Activated CD4-positive, CD25-positive, alpha-beta regulatory T cell treated with anti-CD3 and anti-CD28 coated beads, Interleukin-2, amount 50 U/mL, for 16 hours (primary cell): ENCODE measurements around the gene GOLGA8N.
"Not testable (repeated sequence)": the region's sequence is repeated elsewhere in the genome, so short reads cannot be mapped to it uniquely, and the experiment has no call there.

ENCODE experiments used
- DNase-seq: peaks from one replicate; pipeline ENCODE4 v3.0.0-alpha.2; 2020; ENCODE audit warnings: low read depth, low spot score

The GOLGA8N gene

GRCh38 chr15:32593151-32593550 lies at the start of gene GOLGA8N:
GOLGA8N (plus strand) TSS chr15:32593456.
- DNase-seq, result not testable (repeated sequence)

DNA sequence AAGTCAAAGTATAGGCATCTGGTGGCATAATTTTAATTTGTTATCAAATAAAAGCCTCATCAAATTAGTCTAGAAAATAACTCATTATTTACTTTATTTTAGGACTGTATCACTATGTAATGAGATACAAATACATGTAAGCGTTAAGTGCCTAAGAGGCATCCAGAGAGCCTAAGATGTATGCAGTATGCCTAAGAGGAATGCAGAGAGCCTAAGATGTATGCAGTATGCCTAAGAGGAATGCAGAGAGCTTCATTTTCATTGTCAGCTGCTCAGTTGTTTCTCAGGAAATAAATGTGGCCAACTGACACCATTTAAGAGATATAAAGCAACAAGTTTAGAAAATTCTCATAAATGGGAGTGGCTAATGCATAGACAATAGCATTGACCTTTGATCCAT lies 49.8 kb upstream of the GOLGA8N start:
- not testable (repeated sequence) for DNase-seq

DNA sequence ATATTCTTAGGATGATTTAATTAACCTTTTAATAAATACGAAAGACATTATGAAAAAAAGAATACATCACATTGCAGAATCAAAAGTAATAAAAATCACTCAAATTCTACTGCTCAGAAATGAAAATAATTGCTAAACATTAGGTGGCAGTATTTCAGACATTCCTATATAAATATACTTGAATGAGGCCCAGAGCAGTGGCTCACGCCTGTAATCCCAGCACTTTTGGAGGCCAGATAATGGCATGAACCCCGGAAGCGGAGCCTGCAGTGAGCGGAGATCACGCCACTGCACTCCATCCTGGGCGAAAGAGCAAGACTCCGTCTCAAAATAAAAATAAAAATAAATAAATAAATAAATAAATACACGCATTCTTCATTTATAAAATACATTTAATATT lies 48.1 kb upstream of the GOLGA8N start:
- not testable (repeated sequence) for DNase-seq

DNA sequence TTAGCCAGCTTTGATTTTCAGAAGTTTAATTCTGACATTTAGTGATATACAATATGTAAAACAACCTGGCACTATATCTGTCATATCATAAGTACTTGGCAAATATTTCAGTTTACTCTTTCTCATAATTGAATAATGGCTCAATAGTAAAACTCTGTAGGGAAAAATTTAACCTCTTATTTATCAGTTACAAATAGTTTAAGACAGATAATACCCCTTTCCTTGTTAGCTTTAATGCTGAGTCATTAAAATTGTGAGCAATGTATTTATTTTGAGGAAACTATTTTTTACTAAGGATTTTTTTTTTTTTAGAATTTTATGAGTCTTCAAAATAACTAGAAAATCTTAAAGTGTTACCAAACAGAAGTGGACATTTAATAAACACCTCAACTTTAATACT lies 38.7 kb upstream of the GOLGA8N start:
- DNase-seq, result not testable (repeated sequence)

DNA sequence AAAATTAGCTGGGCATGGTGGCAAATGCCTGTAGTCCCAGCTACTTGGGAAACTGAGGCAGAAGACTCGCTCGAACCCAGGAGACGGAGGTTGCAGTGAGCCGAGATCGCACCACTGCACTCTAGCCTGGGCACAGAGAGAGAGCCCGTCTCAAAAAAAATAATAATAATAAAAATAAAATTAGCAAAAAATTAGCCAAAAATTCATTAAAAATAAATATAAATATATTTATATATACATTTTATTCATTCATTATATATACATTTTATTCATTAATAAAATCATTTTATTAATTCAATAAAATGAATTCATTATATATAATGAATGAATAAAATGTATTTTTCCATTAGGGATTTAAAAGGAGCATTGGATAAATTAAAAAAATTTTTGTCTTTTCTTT lies 31.1 kb upstream of the GOLGA8N start:
- DNase-seq, result not testable (repeated sequence)

DNA sequence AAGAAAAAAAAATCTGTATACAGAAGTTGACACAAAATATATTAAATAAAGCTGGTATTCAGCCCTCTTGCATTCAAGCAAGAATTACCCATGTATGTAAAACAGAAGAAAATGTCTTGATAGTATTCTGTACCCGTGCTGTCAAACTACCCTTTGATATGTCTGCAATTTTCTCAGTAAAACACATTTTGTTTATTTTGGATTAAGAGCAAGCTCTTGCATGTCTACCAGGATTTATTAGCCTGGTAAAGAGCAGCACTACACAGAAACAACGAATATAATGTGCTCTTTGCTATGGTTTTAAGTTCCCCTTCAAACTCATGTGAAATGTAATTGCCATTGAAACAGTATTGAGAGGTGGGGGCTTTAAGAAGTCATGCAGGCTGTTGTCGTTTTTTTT lies 24.3 kb upstream of the GOLGA8N start:
- not testable (repeated sequence) for DNase-seq

DNA sequence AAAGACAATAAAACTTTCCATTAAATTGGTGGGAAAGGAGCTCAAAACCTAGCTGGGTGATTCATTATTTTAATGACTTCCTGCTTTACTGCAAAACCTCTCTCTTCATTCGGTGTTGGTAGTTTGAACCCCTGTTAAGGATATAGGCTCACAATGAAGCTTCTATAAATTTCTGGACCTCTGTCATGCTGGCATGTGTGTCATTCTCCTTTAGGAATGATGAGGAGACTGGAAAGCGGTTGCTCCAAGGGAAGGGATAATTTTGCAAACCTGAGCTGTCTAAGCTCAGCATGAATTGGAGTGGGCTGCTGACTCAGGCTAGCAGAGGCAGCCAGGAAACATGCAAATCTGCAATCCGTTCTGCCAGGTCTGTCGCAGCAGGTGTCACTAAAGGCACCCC lies 14.8 kb upstream of the GOLGA8N start:
- not testable (repeated sequence) for DNase-seq

DNA sequence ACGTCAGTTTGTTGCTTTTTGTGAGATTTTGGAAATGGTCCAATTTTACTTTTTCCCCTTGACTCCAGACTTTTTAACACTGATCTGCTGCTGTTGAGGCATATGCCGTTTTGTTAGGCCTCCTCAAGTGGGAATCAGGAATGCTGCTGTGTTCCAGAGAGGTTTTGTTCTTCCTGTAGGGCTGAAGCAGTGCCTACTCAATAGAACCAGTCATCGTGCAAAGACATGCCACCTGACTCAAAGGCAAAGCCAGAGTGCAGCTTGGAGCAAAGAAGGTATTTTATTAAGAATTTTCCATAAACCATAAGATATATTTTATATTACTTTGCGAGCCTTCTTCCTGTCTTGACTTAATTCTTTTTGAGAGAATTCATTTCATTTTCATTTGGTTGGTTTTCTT lies 7.4 kb upstream of the GOLGA8N start:
- not testable (repeated sequence) for DNase-seq

DNA sequence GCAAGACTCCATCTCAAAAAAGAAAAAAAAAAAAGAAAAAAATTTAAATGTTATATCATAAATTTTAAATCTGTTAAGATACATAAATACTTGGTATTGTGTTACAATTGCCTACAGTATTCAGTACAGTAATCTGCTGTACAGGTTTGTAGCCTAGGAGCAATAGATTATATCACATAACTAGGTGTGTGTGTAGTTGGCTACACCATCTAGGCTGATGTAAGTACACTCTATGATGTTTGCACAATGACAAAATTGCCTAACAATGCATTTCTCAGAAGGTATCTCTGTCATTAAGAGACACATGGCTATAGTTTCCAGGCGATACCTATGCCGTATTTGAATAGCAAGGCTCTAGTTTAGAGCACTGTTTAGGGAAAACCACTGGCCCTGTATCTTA lies 16.3 kb downstream of the GOLGA8N start:
- not testable (repeated sequence) for DNase-seq

- not testable (repeated sequence) for DNase-seq
Observed at GRCh38 chr15:32610719-32611118, 17.5 kb downstream of the GOLGA8N start.

DNA sequence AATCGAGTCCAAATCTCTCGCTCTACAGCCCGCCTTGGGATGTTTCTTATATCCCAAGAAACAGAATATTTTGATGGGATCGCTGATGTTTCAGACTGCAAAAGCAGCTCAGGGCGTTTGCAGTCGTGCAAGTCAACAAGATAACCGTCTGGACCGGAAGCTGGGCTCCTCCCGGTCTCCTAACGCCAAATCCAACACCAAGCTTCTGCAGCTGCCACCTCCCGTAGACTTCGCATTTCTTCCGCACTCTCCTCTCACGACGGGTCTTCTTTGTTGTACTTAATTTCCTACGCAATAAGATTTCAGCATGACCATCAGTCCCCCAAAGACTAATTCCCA lies 21.4 kb downstream of the GOLGA8N start:
- DNase-seq, result not testable (repeated sequence)

GRCh38 chr15:32615051-32615870 lies 22.0 kb downstream of the GOLGA8N start, which contains the start of gene ARHGAP11A:
ARHGAP11A (plus strand) TSS chr15:32615504; CDS start chr15:32616212, 708 bp downstream.
- DNase-seq, result peak; percentile 69

GRCh38 chr15:32615871-32616426 lies 22.7 kb downstream of the GOLGA8N start:
- not testable (repeated sequence) for DNase-seq

- no peak for DNase-seq
Observed at GRCh38 chr15:32636410-32636809, 43.2 kb downstream of the GOLGA8N start.

- DNase-seq, result no peak
Observed at GRCh38 chr15:32636908-32637567, 43.8 kb downstream of the GOLGA8N start.

DNA sequence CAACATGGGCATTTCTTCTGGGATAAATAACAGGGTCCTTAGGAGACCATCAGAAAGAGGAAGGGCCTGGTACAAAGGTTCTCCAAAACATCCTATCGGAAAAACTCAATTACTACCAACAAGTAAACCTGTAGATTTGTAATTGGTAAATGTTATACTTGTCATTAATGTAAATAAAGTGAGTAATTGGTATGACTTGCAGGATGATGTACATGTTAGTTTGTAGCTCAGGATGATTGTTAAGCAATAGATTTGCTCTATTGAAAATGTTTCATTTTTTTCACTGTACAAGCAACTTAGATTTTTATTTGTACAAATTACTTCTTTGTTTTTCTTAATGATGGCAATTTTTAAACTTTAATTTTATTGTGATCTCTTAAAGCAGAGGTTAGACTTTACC lies 44.4 kb downstream of the GOLGA8N start:
- no peak for DNase-seq

DNA sequence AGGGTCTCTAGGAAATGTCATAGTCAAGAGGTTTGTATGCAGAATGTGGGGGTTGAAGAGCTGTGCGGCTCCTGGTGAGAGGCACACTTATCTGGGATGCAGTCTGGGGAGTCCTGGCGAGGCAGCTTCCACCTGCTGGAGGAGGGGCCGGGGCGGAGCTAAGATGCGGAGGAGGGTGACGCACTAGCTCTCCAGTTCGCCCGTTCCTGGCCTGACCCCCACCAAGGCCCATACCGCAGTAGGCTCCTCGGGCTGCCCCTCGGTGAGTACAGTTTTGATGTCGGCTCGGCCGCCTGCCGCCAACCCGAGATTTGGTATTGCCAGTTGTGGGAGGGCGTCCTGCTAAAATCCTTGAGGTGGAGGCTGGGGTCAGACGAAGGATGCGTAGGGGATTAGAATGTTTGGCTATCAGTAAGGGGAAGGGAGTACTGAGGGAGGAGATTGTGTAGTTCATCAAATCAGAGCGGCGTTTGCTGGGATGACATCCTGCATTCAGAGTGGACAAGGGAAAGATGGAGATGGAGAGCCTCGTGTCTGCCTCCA lies 48.3 kb downstream of the GOLGA8N start, which contains the start of gene SCG5:
Gene SCG5 (plus strand): TSS at position 194 of the 543 bp plus-strand sequence. CDS start 1,883 bp downstream, outside the sequence.
- DNase-seq, result no peak

- DNase-seq, result no peak
Observed at GRCh38 chr15:32642667-32643435, 49.6 kb downstream of the GOLGA8N start.

GRCh38 chr15:32643907-32644445 lies 50.7 kb downstream of the GOLGA8N start:
- DNase-seq, result no peak

- no peak for DNase-seq
Observed at GRCh38 chr15:32646291-32646690, 53.0 kb downstream of the GOLGA8N start.

GRCh38 chr15:32649342-32649741 lies 56.1 kb downstream of the GOLGA8N start:
- no peak for DNase-seq
